ENCODE data around the gene PIK3R2.

GRCh38 chr19:18153556-18154134 lies 682 bp downstream of the PIK3R2 start:
- TF ChIP-seq, protein P1, sequence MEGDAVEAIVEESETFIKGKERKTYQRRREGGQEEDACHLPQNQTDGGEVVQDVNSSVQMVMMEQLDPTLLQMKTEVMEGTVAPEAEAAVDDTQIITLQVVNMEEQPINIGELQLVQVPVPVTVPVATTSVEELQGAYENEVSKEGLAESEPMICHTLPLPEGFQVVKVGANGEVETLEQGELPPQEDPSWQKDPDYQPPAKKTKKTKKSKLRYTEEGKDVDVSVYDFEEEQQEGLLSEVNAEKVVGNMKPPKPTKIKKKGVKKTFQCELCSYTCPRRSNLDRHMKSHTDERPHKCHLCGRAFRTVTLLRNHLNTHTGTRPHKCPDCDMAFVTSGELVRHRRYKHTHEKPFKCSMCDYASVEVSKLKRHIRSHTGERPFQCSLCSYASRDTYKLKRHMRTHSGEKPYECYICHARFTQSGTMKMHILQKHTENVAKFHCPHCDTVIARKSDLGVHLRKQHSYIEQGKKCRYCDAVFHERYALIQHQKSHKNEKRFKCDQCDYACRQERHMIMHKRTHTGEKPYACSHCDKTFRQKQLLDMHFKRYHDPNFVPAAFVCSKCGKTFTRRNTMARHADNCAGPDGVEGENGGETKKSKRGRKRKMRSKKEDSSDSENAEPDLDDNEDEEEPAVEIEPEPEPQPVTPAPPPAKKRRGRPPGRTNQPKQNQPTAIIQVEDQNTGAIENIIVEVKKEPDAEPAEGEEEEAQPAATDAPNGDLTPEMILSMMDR (IDR thresholded peaks at IDR 0.05; ENCODE audit: control extremely low read depth in 1 of 3, insufficient read depth in 1 of 3, low read depth in 1 of 3, low read length in 3 of 3) = no peak
- no peak for TF ChIP-seq POLR2AphosphoS5 (IDR thresholded peaks at IDR 0.05; ENCODE audit: low read depth, low read length)
- no peak for TF ChIP-seq POLR2A (IDR thresholded peaks at IDR 0.05; ENCODE audit: control extremely low read depth in 1 of 2, low read depth in 2 of 2, low read length in 2 of 2)
- TF ChIP-seq EZH2 (IDR thresholded peaks at IDR 0.05; ENCODE audit: low read depth, low read length, severe bottlenecking) = no peak
- no peak for TF ChIP-seq SRF (IDR thresholded peaks at IDR 0.05; ENCODE audit: low read depth, low read length)
- TF ChIP-seq JUN (IDR thresholded peaks at IDR 0.05; ENCODE audit: low read depth, low read length) = no peak
- TF ChIP-seq CHD2 (IDR thresholded peaks at IDR 0.05; ENCODE audit: low read length) = no peak
- no peak for TF ChIP-seq SIN3A (conservative IDR thresholded peaks at IDR 0.05 in 1 of 2, IDR thresholded peaks at IDR 0.05 in 1 of 2; ENCODE audit: low read depth in 1 of 2, low read length in 2 of 2)
- no peak for TF ChIP-seq RBBP5 (IDR thresholded peaks at IDR 0.05; ENCODE audit: borderline replicate concordance, low read depth, low read length)
- no peak for TF ChIP-seq MAFK (IDR thresholded peaks at IDR 0.05; ENCODE audit: low read depth, low read length)
- TF ChIP-seq, protein P2, sequence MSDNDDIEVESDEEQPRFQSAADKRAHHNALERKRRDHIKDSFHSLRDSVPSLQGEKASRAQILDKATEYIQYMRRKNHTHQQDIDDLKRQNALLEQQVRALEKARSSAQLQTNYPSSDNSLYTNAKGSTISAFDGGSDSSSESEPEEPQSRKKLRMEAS (IDR thresholded peaks at IDR 0.05) = no peak
- TF ChIP-seq TAF1 (IDR thresholded peaks at IDR 0.05; ENCODE audit: low read depth, low read length) = no peak
- no peak for TF ChIP-seq E2F6 (IDR thresholded peaks at IDR 0.05)
